ENCODE results near the gene MSTO1.

DNA sequence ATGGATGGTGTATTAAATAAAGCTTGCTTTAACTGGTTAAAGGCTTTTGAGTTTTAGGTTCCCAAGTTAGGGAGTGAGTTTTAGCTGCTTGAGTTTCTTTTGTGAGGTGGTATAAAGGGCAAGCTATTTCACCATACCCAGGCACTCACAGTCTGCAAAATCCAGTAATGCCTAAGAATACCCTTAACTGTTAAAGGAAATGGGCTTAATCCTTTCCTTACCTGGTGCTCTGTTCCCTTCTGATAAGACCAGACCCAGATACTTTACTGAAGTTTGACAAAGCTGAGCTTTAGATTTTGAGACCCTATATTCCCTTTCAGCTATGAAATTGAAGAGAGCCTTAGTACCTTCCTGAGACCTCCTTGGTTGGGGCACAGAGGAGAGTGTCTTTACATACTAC, 30.3 kb downstream of the MSTO1 start:
- no peak for TF ChIP-seq KDM1A (IDR thresholded peaks at IDR 0.05; ENCODE audit: low read depth)
- TF ChIP-seq, protein P1, sequence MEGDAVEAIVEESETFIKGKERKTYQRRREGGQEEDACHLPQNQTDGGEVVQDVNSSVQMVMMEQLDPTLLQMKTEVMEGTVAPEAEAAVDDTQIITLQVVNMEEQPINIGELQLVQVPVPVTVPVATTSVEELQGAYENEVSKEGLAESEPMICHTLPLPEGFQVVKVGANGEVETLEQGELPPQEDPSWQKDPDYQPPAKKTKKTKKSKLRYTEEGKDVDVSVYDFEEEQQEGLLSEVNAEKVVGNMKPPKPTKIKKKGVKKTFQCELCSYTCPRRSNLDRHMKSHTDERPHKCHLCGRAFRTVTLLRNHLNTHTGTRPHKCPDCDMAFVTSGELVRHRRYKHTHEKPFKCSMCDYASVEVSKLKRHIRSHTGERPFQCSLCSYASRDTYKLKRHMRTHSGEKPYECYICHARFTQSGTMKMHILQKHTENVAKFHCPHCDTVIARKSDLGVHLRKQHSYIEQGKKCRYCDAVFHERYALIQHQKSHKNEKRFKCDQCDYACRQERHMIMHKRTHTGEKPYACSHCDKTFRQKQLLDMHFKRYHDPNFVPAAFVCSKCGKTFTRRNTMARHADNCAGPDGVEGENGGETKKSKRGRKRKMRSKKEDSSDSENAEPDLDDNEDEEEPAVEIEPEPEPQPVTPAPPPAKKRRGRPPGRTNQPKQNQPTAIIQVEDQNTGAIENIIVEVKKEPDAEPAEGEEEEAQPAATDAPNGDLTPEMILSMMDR (IDR thresholded peaks at IDR 0.05) = no peak
- no peak for TF ChIP-seq MAX (IDR thresholded peaks at IDR 0.05)
- TF ChIP-seq, protein P2, sequence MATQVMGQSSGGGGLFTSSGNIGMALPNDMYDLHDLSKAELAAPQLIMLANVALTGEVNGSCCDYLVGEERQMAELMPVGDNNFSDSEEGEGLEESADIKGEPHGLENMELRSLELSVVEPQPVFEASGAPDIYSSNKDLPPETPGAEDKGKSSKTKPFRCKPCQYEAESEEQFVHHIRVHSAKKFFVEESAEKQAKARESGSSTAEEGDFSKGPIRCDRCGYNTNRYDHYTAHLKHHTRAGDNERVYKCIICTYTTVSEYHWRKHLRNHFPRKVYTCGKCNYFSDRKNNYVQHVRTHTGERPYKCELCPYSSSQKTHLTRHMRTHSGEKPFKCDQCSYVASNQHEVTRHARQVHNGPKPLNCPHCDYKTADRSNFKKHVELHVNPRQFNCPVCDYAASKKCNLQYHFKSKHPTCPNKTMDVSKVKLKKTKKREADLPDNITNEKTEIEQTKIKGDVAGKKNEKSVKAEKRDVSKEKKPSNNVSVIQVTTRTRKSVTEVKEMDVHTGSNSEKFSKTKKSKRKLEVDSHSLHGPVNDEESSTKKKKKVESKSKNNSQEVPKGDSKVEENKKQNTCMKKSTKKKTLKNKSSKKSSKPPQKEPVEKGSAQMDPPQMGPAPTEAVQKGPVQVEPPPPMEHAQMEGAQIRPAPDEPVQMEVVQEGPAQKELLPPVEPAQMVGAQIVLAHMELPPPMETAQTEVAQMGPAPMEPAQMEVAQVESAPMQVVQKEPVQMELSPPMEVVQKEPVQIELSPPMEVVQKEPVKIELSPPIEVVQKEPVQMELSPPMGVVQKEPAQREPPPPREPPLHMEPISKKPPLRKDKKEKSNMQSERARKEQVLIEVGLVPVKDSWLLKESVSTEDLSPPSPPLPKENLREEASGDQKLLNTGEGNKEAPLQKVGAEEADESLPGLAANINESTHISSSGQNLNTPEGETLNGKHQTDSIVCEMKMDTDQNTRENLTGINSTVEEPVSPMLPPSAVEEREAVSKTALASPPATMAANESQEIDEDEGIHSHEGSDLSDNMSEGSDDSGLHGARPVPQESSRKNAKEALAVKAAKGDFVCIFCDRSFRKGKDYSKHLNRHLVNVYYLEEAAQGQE (IDR thresholded peaks at IDR 0.05) = no peak
- no peak for TF ChIP-seq POLR2A (IDR thresholded peaks at IDR 0.05; ENCODE audit: low read length)
- no peak for TF ChIP-seq MAFK (IDR thresholded peaks at IDR 0.05; ENCODE audit: partially characterized antibody)
